Measurements from ENCODE around the gene ZNF292. TPM values are rescaled to one million over a fixed set of nuclear protein-coding genes. Genes with fewer than 3 reads are reported as not detected.

ZNF292 gene
- total RNA-seq, 4 donors from 2014 or later, result 35.5 to 48.3 (median 43.9) TPM

- no peak for DNase-seq (ENCODE audit: low spot score in 2 of 2)
- WGBS, 2 donors, result 77 to 82% methylated on average over 4 of the region's 4 CpGs
- Histone ChIP-seq H3K4me1 (no peaks in the 10 kb centered on the region), H3K9me3 (peaks cover 0 to 6% (median 0%) of the 10 kb centered on the region in 4 donors), H3K4me3 (no peak overlapping the region), H3K27me3 (peaks cover 0 to 12% of the 10 kb centered on the region in 2 donors), H3K36me3 (no peaks in the 10 kb centered on the region), H3K27ac (no peak overlapping the region)
- TF ChIP-seq EP300 (IDR thresholded peaks at IDR 0.05) (no peak), POLR2A (IDR thresholded peaks at IDR 0.05) (no peak)
- TF ChIP-seq, protein P1, sequence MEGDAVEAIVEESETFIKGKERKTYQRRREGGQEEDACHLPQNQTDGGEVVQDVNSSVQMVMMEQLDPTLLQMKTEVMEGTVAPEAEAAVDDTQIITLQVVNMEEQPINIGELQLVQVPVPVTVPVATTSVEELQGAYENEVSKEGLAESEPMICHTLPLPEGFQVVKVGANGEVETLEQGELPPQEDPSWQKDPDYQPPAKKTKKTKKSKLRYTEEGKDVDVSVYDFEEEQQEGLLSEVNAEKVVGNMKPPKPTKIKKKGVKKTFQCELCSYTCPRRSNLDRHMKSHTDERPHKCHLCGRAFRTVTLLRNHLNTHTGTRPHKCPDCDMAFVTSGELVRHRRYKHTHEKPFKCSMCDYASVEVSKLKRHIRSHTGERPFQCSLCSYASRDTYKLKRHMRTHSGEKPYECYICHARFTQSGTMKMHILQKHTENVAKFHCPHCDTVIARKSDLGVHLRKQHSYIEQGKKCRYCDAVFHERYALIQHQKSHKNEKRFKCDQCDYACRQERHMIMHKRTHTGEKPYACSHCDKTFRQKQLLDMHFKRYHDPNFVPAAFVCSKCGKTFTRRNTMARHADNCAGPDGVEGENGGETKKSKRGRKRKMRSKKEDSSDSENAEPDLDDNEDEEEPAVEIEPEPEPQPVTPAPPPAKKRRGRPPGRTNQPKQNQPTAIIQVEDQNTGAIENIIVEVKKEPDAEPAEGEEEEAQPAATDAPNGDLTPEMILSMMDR (IDR thresholded peaks at IDR 0.05), result no peak
Measured at GRCh38 chr6:87118054-87118453, 37.3 kb upstream of the ZNF292 start.

DNA sequence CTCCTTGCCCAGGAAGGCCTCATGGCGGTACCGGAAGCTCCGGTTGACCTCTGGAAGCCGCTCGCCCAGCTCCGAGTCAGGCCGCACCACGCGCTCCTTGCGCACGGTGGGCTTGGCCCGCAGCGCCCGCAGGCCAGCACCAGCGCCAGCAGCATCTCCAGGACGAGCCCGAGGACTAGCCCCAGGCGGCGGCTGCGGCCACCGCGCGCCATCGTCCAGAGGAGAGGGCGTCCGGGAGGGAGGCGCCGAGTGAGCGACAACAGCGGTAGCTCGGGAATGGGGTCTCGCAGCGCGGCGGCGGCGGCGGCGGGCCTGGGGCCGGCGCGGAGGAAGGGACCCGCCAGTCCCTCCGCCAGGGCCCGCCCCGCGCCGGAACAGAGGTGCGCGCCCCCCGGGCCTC lies 32.9 kb upstream of the ZNF292 start:
- DNase-seq (ENCODE audit: low spot score in 2 of 2), result no peak
- WGBS, 2 donors, result 46 to 59% methylated on average over 17 to 35 of the region's 51 CpGs
- Histone ChIP-seq H3K4me1 (no peaks in the 10 kb centered on the region), H3K27me3 (peaks cover 0 to 16% of the 10 kb centered on the region in 2 donors), H3K4me3 (no peak overlapping the region), H3K27ac (no peak overlapping the region), H3K9me3 (peaks cover 0 to 6% (median 0%) of the 10 kb centered on the region in 4 donors), H3K36me3 (no peaks in the 10 kb centered on the region)
- TF ChIP-seq EP300 (IDR thresholded peaks at IDR 0.05) (no peak), POLR2A (IDR thresholded peaks at IDR 0.05) (no peak)
- TF ChIP-seq, protein P1 (IDR thresholded peaks at IDR 0.05), result no peak

GRCh38 chr6:87124074-87124473 lies 31.3 kb upstream of the ZNF292 start:
- Histone ChIP-seq H3K36me3 (no peaks in the 10 kb centered on the region), H3K9me3 (peaks cover 0 to 6% (median 0%) of the 10 kb centered on the region in 4 donors), H3K4me1 (no peaks in the 10 kb centered on the region), H3K27ac (no peak overlapping the region), H3K27me3 (peaks cover 0 to 16% of the 10 kb centered on the region in 2 donors), H3K4me3 (no peak overlapping the region)
- 94 to 95% methylated on average over 5 of the region's 5 CpGs for WGBS, 2 donors
- TF ChIP-seq EP300 (IDR thresholded peaks at IDR 0.05) (no peak), POLR2A (IDR thresholded peaks at IDR 0.05) (no peak)
- TF ChIP-seq, protein P1 (IDR thresholded peaks at IDR 0.05), result no peak
- no peak for DNase-seq (ENCODE audit: low spot score in 2 of 2)

- no peaks in the 10 kb centered on the region for H3K36me3 ChIP-seq
Measured at GRCh38 chr6:87126501-87126900, 28.9 kb upstream of the ZNF292 start.

DNA sequence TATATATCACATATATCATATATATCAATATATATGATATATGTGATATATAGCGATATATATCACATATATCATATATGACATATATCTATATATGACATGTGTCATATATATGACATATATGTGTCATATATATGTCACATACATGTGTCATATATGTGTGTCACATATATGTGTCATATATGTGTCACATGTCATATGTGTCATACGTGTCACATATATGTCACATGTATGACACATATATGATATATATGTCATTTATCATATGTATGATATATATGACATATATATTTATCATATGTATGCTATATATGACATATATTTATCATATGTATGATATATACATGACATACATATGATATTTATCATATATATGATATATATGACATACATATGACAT lies 27.6 kb upstream of the ZNF292 start:
- 79 to 82% methylated on average over 2 of the region's 2 CpGs for WGBS, 2 donors
- Histone ChIP-seq H3K4me3 (no peak overlapping the region), H3K9me3 (peaks cover 0 to under 1% (median 0%) of the 10 kb centered on the region in 4 donors), H3K27ac (no peak overlapping the region), H3K4me1 (no peaks in the 10 kb centered on the region), H3K36me3 (no peaks in the 10 kb centered on the region), H3K27me3 (peaks cover 0 to 7% of the 10 kb centered on the region in 2 donors)
- DNase-seq (ENCODE audit: low spot score in 2 of 2), result no peak
- TF ChIP-seq POLR2A (IDR thresholded peaks at IDR 0.05) (no peak), EP300 (IDR thresholded peaks at IDR 0.05) (no peak)
- TF ChIP-seq, protein P1 (IDR thresholded peaks at IDR 0.05), result no peak

More at GRCh38 chr6:87126501-87126900, 28.9 kb upstream of the ZNF292 start:
- Histone ChIP-seq H3K4me1 (no peaks in the 10 kb centered on the region), H3K27ac (no peak overlapping the region), H3K4me3 (no peak overlapping the region), H3K9me3 (peaks cover 0 to 6% (median 0%) of the 10 kb centered on the region in 4 donors), H3K27me3 (peaks cover 0 to 16% of the 10 kb centered on the region in 2 donors)
- TF ChIP-seq, protein P1 (IDR thresholded peaks at IDR 0.05), result no peak
- TF ChIP-seq EP300 (IDR thresholded peaks at IDR 0.05) (no peak), POLR2A (IDR thresholded peaks at IDR 0.05) (no peak)
- 0% methylated on average over 1 of the region's 1 CpG for WGBS, 2 donors
- no peak for DNase-seq (ENCODE audit: low spot score in 2 of 2)

All from tibial nerve (tissue), 4 donors.